GM06990 (cell line): ENCODE results near the gene SERTAD2.

Experiments used
- DNase-seq: peaks from one replicate; pipeline ENCODE4 v3.0.0-alpha.2; 2011; ENCODE audit not compliant: insufficient read length; ENCODE audit errors: extremely low read depth
- H3K27me3 ChIP-seq: replicated peaks from 2 replicates; pipeline ENCODE4 v1.6.0; 2011; ENCODE audit warnings: low read length; ENCODE audit not compliant: control insufficient read depth, insufficient read depth
- H3K36me3 ChIP-seq: 2 replicates; pipeline ENCODE4 v1.5.1; 2011; ENCODE audit warnings: low read length; ENCODE audit not compliant: control insufficient read depth, insufficient read depth
- H3K4me3 ChIP-seq: replicated peaks from 2 replicates; pipeline ENCODE4 v1.5.1; 2011; ENCODE audit warnings: low read depth, mild to moderate bottlenecking, control low read depth, low read length
- TF ChIP-seq, protein P1 (sequence below): IDR thresholded peaks from 2 replicates; pipeline ENCODE4 v1.5.1; 2011; ENCODE audit warnings: low read length, control low read depth, mild to moderate bottlenecking, inconsistent platforms; ENCODE audit not compliant: insufficient read depth, poor library complexity, severe bottlenecking

The SERTAD2 gene

DNA sequence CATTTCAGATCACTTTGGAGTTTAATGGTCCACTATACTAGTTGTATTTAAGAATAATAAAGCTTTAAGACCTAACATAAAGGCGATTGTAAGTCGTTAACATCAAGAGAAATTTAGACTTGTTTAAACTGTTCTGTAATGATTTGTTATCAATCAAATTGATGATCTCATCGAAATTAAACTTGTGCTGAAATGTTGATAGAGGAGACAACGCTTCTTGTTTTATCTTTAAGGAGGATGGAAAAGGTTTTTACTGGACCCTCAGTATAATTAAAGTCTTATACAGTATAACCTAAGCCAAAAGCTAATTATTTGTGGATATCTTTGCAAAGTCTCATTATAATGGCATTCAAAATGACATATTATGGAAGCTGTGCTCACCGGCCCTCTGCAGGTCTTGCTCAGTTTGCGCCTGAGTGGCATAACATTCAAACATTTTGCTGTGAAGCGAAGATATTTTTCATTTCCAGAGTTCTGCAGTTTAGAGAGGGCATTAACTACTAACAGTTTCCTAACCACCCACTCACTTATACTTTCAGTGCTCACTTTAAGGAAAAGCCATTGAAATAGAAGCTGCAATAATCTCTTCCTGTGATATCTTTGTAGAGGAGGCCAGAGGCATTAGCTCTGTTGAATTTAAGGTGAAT is 1.4 kb upstream of the SERTAD2 start:
- Histone ChIP-seq H3K36me3 (no peaks in the 10 kb centered on the region), H3K27me3 (no peaks in the 10 kb centered on the region), H3K4me3 (peak overlapping the region; percentile 78)
- TF ChIP-seq, protein P1, sequence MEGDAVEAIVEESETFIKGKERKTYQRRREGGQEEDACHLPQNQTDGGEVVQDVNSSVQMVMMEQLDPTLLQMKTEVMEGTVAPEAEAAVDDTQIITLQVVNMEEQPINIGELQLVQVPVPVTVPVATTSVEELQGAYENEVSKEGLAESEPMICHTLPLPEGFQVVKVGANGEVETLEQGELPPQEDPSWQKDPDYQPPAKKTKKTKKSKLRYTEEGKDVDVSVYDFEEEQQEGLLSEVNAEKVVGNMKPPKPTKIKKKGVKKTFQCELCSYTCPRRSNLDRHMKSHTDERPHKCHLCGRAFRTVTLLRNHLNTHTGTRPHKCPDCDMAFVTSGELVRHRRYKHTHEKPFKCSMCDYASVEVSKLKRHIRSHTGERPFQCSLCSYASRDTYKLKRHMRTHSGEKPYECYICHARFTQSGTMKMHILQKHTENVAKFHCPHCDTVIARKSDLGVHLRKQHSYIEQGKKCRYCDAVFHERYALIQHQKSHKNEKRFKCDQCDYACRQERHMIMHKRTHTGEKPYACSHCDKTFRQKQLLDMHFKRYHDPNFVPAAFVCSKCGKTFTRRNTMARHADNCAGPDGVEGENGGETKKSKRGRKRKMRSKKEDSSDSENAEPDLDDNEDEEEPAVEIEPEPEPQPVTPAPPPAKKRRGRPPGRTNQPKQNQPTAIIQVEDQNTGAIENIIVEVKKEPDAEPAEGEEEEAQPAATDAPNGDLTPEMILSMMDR = peak; percentile 28
- no peak for DNase-seq

DNA sequence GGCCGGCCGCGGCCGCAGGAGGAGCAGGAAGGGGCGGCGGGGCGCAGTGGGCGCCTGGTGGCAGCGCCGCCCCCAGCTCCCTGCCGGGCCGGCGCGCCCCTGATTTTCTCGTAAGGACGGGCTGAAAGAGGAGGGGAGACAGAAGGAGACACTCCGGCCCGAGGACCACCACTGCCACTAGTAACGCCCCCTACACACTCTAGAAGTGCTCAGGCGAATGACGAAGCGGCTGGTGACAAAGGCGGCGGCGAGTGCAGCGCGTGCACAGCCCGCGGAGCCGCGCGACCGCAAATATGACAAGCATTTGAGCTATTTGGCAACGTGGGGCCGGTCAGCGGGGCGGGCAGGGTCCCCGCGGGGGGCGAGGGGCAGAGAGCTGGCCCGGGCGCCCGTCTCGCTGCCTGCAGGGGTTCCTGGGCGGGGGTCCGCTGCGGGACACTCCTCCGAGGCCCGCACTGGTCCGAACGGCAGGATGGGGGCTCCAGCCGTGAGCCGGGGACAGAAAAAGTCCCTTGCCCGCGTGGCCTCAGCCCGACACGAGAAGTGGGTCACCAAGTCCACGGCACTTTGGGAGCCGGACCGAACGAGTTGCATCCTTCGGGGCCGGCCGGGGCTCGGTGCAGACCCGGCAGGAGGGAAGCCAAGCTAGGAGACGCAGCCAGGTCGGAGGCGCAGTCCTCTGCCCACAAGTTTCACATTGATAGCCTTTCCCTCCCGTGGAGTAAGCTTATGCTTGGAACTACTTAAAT is 524 bp upstream of the SERTAD2 start:
- Histone ChIP-seq H3K4me3 (peak overlapping the region; percentile 78), H3K27me3 (no peaks in the 10 kb centered on the region), H3K36me3 (no peaks in the 10 kb centered on the region)
- TF ChIP-seq, protein P1 = no peak
- DNase-seq = no peak

DNA sequence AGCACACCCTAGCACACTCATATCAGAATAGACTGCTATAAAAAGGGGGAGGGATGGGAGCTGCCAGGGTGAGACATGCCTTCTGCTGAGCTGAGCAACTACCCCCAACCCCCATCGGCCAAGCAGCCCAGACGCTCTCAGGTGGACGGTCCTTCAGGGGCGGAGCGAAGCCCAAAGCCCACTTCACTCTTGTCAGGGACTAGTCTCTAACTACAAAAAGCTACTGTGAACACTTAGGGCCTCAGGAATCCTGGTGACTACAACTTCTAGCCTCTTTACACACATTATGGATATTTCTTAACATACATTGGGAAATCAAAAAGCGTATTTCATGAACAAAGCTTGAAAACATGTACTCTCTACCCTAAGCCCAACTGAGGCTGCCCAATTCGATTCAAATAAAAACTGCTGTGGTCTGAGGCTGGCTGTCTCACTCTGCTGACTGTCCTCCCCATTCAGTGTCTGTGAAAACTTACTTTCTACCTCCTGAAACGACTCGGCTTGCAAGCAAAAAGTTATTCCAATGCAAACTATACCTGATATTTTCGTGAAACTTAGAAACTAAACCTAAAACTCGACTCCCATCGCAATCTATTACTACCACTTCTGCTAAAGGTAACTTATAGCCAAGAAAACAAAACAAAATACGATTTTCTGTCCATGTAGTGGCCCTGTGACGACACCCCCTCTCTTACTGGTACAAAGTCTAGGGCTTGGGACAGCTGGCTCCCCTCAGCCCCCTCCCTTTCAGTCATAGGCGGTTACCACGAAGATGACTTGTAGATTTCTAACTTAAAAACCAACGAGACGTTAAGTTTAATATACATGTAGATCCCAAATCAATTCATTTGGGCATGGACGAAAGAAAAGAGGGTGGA is 1.2 kb downstream of the SERTAD2 start:
- Histone ChIP-seq H3K27me3 (no peaks in the 10 kb centered on the region), H3K36me3 (no peaks in the 10 kb centered on the region), H3K4me3 (peak overlapping the region; percentile 96)
- no peak for DNase-seq
- TF ChIP-seq, protein P1 = no peak

DNA sequence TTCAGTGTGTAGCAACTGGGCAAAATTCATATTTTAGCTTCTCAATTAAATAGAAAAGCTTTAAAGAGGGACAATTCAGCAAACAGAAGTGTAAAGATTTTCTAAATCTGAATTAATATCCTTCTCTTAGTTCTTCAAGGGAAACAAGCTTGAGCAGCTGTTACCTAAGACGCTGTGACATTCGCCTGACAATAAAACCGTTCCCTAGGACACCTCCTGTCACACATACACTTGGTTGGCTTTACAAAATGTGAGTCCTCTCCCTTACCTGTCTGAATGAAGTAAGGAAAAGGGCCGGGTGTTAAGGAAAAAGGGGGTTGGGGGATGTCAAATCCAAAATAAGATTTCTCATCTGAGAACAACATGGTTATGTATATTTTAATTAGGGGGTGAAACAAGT is 2.1 kb downstream of the SERTAD2 start:
- TF ChIP-seq, protein P1 = no peak
- Histone ChIP-seq H3K27me3 (no peaks in the 10 kb centered on the region), H3K4me3 (peak overlapping the region; percentile 96), H3K36me3 (no peaks in the 10 kb centered on the region)
- no peak for DNase-seq

DNA sequence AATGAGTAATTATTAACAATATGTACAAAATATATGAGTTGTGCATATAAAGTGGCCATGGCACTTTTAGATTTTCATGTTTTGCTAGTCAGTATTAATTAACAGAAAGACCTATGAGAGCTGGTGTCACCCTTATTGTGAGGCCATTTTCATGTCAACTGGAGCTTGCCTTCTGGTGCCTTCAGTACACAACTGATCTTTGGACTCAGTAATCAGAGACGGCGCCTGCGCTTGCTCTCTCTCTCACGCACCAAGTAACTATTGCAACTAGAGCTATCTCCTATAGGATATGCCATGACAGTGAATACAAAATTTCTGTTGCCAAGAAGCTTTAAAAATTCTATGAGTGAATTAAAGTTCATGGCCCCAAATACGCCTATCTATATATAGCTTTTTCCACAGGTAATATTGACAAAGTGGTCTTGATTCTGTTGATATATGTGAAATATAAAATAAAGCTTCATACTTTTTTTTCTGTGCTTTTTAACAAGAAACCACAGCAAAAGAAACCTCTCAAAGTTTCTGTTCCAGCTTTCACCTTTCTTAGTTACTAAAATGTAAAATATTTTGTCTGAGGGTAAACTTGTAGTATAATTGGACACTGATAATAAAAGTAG is 2.9 kb downstream of the SERTAD2 start:
- TF ChIP-seq, protein P1 = no peak
- Histone ChIP-seq H3K27me3 (no peaks in the 10 kb centered on the region), H3K4me3 (peak overlapping the region; percentile 96), H3K36me3 (no peaks in the 10 kb centered on the region)
- DNase-seq = no peak
